NCI-H82 (cell line): ENCODE data around the gene ZNF514.
"Not testable (repeated sequence)": the region's sequence is repeated elsewhere in the genome, so short reads cannot be mapped to it uniquely, and the experiment has no call there.

Experiments
- DNase-seq: peaks from one replicate; lab custom pipeline; 2025; lab: John Stamatoyannopoulos, UW

The ZNF514 gene

GRCh38 chr2:95122197-95122551 lies 37.5 kb downstream of the ZNF514 start:
- DNase-seq, result peak; percentile 37

- DNase-seq, result peak; percentile 88
These were observed 38.0 kb downstream of the ZNF514 start, which contains the start of gene MRPS5 for GRCh38 chr2:95121407-95122196. Gene MRPS5 (minus strand): TSS chr2:95121808. CDS start chr2:95121791, 17 bp downstream.

DNA sequence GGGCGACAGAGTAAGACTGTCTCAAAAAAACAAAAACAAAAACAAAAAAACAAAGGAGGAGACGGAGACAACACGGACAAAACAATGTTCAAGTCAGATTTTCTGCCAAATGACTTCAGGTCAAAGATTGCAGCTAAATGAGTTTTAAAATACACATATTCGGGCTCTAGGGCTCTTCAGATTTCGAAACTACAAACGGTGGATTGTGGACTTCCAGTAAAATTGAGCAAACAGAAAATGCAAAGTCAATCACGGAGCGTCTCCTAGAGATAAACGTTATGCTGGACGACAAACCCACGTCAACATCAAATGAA lies 38.6 kb downstream of the ZNF514 start:
- DNase-seq, result no peak

- peak; percentile 80 for DNase-seq
These were observed 44.2 kb downstream of the ZNF514 start for GRCh38 chr2:95115418-95115817.

- DNase-seq, result no peak
These were observed 46.2 kb downstream of the ZNF514 start for GRCh38 chr2:95113464-95113863.

GRCh38 chr2:95110395-95110794 lies 49.3 kb downstream of the ZNF514 start:
- no peak for DNase-seq

DNA sequence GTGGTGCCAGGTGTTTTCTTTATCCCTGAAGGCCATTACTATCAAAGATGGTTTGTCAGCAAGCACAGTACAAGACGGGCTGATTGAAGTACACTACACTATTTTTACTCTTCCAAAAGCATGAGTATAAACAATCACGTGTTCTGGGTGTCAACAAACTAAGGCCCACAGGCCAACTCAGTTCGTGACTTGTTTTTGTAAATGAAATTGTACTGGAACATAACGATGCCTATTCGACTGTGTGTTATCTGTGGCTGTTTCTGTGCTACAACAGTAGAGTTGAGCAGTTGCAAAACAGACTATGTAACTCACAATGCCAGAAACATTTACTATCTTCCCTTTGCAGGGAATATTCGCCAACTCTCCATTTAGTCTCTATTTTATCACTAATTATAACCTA lies 50.4 kb downstream of the ZNF514 start:
- no peak for DNase-seq

- DNase-seq, result no peak
These were observed 53.6 kb downstream of the ZNF514 start for GRCh38 chr2:95106081-95106480.

- DNase-seq, result no peak
These were observed 55.0 kb downstream of the ZNF514 start for GRCh38 chr2:95104606-95105005.

- DNase-seq, result no peak
These were observed 59.7 kb downstream of the ZNF514 start for GRCh38 chr2:95099910-95100309.

DNA sequence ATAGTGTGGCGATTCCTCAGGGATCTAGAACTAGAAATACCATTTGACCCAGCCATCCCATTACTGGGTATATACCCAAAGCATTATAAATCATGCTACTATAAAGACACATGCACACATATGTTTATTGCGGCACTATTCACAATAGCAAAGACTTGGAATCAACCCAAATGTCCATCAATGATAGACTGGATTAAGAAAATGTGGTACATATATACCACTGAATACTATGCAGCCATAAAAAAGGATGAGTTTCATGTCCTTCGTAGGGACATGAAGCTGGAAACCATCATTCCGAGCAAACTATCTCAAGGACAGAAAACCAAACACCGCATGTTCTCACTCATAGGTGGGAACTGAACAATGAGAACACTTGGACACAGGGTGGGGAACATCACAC lies 61.4 kb downstream of the ZNF514 start:
- DNase-seq, result not testable (repeated sequence)
